Spinal cord (tissue), 10 donors: ENCODE data around the gene SRPRB. TPM values are rescaled to one million over a fixed set of nuclear protein-coding genes. Genes with fewer than 3 reads are reported as not detected.
"Not testable (repeated sequence)": the region's sequence is repeated elsewhere in the genome, so short reads cannot be mapped to it uniquely, and the experiment has no call there.

Experiments
- DNase-seq, 6 donors: peaks; one replicate each; pipeline versions ENCODE4 v3.0.0 to v3.0.0-alpha.2; 2013 to 2015; ENCODE audit warnings: low spot score in 6 of 6, low read depth in 4 of 6
- H3K27ac ChIP-seq: one replicate; pipeline ENCODE4 v1.5.1; 2013; ENCODE audit warnings: low read depth, low read length, control low read depth
- H3K27me3 ChIP-seq: one replicate; pipeline ENCODE4 v1.6.1; 2013; ENCODE audit warnings: low read length; ENCODE audit not compliant: control insufficient read depth, insufficient read depth
- H3K36me3 ChIP-seq: one replicate; pipeline ENCODE4 v1.6.1; 2013; ENCODE audit warnings: low read length; ENCODE audit not compliant: control insufficient read depth, insufficient read depth
- H3K4me1 ChIP-seq: one replicate; pipeline ENCODE4 v1.6.1; 2013; ENCODE audit warnings: low read length; ENCODE audit not compliant: control insufficient read depth, insufficient read depth
- H3K4me3 ChIP-seq: one replicate; pipeline ENCODE4 v1.5.1; 2013; ENCODE audit warnings: low read depth, low read length, control low read depth
- H3K9me3 ChIP-seq: one replicate; pipeline ENCODE4 v1.6.1; 2013; ENCODE audit warnings: low read length; ENCODE audit not compliant: control insufficient read depth, insufficient read depth
- WGBS: methylation state at CpG from one replicate; pipeline ENCODE4 v1.1.5; 2013; ENCODE audit warnings: missing lambda C conversion rate; ENCODE audit not compliant: insufficient coverage; 5-methylcytosine and 5-hydroxymethylcytosine counted together
- polyA plus RNA-seq, 2 donors: library from polyadenylated mRNA; unstranded; fragments of 120-200 nt; gene quantifications; one replicate each; pipeline ENCODE4 v1.2.1, GENCODE V29; 2013; ENCODE audit not compliant: insufficient read length in 2 of 2
- total RNA-seq, 2 donors: library from RNA; depleted of rRNA in 1 of 2; stranded (reverse); fragments of 120-200 nt in 1 of 2; fragments of >200 nt in 1 of 2; gene quantifications; one replicate each; pipeline versions ENCODE4 v1.2.3 to v1.2.4, GENCODE V29; 2013 to 2014
- donor health status: healthy.

Gene SRPRB
- total and polyA plus RNA-seq, 4 donors, result 56.1 to 74.6 (median 70.2) TPM

DNA sequence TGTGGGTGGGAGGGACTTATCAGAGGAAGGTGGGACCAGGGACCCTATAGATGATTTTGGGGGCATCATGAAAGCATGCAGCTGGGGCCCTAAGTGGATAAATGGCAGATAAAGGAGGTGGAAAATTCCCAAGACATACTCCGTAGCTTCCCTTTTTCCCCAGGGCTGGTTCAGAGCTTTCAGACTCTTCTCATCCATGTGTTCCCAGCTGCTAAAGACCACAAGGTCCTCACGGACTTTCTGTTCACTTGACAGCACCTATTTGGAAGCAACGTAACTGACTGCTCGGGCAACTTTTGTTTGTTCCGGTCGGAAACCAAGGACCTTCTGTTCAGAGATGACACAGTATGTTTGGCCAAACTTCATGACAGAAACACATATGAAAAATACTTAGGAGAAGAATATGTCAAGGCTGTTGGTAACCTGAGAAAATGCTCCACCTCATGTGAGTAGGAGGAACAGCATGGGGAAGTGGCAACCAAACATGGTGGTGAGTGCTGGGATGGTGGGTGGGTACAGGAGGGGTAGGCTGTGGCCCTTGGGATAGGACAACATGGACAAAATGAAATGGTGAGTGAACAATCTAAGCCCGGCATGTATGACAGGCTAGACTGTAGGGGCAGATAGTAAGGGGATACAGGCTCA lies 28.7 kb upstream of the SRPRB start:
- 98% methylated on average over 6 of the region's 7 CpGs for WGBS
- Histone ChIP-seq H3K4me1 (no peaks in the 10 kb centered on the region), H3K27me3 (no peaks in the 10 kb centered on the region), H3K9me3 (no peaks in the 10 kb centered on the region), H3K4me3 (no peak overlapping the region), H3K27ac (no peak overlapping the region), H3K36me3 (peaks cover 9% of the 10 kb centered on the region)
- no peak for DNase-seq

DNA sequence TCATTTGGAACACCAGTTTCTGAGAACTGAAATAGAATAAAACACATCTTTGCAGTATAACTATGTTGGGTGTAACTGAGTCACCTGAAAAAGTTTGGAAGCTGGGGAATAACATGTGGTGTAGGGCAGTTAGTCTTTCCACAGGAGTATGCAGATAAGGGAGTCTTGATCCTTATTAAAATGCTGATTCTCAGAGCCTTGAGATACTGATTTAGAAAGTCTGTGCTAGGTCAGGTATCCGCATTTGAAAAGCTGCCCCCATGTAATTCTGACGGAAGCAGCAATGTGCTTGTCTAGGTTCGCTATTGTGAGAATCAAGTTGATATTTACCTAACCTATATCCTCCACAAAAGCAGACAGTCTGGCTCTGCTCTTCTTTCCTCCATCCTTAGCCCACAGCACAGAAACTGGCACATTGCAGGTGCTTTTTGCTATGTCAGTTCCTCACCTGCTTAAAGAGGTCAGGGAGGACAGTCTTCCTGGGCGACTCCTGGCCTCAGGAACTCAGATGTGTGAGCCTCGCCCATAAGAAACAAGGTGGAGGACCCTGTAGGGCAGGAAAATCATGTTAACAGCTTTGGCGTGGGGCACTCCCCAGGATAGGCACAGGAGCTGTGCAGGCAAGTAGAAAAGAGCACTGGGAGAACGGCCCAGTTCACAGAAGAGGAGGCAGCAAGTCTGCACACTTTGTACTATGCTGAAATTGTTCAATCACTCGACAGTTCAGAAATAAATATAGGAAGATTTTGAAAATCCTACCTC lies 27.6 kb upstream of the SRPRB start:
- H3K4me1 ChIP-seq, result no peaks in the 10 kb centered on the region
- H3K36me3 ChIP-seq, result peaks cover 9% of the 10 kb centered on the region
- no peaks in the 10 kb centered on the region for H3K27me3 ChIP-seq
- H3K27ac ChIP-seq, result no peak overlapping the region
- DNase-seq, result no peak
- WGBS, result 83% methylated on average over 5 of the region's 8 CpGs
- H3K9me3 ChIP-seq, result no peaks in the 10 kb centered on the region
- H3K4me3 ChIP-seq, result no peak overlapping the region

DNA sequence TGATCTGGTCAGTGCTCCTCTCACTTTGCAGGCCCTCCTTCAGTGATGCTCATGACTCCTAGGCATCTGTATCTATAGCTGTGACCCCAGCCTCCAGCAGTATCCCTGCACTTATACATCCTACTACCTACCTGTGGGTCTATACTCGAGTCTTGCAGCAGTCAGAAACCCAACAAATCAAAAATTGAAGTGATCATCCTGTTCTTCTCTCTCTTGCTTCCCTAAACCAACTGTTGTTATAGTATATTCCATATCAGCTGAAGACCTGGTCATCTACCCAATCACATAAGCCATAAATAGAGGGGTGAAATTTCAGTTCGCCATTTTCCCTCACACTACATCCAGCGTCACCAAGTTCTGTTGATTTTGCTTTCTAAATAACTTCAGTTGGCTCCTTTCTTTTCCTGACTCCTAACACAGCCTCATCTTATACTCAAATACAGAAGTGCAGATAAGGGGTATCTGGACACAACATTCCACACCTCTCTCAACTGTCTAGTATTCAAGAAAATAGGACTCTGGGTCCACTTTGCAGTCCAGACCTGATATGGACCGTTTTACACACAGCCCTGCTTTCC lies 25.9 kb upstream of the SRPRB start:
- no peak for DNase-seq
- no peaks in the 10 kb centered on the region for H3K9me3 ChIP-seq
- no peaks in the 10 kb centered on the region for H3K4me1 ChIP-seq
- no peak overlapping the region for H3K27ac ChIP-seq
- peaks cover 7% of the 10 kb centered on the region for H3K36me3 ChIP-seq
- WGBS, result 59% methylated on average over 2 of the region's 4 CpGs
- no peaks in the 10 kb centered on the region for H3K27me3 ChIP-seq
- no peak overlapping the region for H3K4me3 ChIP-seq

DNA sequence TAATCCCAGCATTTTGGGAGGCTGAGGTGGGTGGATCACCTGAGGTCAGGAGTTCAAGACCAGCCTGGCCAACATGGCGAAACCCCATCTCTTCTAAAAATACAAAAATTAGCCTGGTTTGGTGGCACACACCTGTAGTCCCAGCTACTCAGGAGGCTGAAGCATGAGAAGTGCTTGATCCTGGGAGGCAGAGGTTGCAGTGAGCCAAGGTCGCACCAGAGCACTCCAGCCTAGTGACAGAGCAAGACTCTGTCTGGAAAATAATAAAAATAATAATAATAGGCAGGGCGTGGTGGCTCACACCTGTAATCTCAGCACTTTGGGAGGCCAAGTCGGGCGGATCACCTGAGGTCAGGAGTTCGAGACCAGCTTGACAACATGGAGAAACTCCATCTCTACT lies 24.9 kb upstream of the SRPRB start:
- not testable (repeated sequence) for H3K27me3 ChIP-seq, H3K36me3 ChIP-seq, DNase-seq, H3K4me3 ChIP-seq, H3K9me3 ChIP-seq, H3K4me1 ChIP-seq, H3K27ac ChIP-seq
- 94% methylated on average over 3 of the region's 6 CpGs for WGBS

DNA sequence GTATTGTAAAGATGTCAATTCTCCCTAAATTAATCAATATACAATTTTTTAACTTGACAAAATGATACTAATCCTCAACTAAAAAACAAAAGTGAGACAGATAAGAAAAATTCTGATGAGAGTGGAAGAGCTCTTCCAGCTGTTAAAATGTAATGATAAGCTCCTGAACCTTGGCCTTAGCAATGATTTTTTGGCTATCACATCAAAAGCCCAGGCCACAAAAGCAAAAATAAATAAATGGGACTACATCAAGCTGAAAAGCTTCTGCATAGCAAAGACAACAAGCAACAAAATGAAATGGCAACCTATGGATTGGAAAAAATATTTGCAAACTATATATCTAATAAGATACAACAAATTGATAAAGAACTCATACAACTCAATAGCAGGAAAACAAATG lies 24.0 kb upstream of the SRPRB start:
- no peaks in the 10 kb centered on the region for H3K9me3 ChIP-seq
- H3K27ac ChIP-seq, result no peak overlapping the region
- H3K4me1 ChIP-seq, result no peaks in the 10 kb centered on the region
- no peaks in the 10 kb centered on the region for H3K27me3 ChIP-seq
- H3K36me3 ChIP-seq, result no peaks in the 10 kb centered on the region
- H3K4me3 ChIP-seq, result no peak overlapping the region
- no peak for DNase-seq

DNA sequence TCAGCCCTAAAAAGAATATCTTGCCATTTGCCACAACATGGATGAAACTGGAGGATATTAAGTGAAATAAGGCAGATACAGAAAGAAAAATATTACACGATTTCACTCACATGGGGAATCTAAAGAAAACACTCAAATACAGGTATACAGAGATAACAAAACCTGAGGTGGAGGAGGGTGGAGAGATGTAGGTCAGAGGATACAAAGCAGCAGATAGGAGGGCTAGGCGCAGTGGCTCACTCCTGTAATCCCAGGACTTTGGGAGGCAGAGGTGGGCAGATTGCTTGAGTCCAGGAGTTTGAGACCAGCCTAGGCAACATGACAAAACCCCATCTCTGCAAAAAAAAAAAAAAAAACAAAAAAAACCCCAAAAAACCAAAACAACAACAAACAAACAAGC lies 23.2 kb upstream of the SRPRB start:
- Histone ChIP-seq H3K4me3 (no peak overlapping the region), H3K9me3 (no peaks in the 10 kb centered on the region), H3K36me3 (no peaks in the 10 kb centered on the region), H3K27ac (no peak overlapping the region), H3K27me3 (no peaks in the 10 kb centered on the region), H3K4me1 (no peaks in the 10 kb centered on the region)
- no peak for DNase-seq
- WGBS, result 80% methylated on average over 1 of the region's 2 CpGs

DNA sequence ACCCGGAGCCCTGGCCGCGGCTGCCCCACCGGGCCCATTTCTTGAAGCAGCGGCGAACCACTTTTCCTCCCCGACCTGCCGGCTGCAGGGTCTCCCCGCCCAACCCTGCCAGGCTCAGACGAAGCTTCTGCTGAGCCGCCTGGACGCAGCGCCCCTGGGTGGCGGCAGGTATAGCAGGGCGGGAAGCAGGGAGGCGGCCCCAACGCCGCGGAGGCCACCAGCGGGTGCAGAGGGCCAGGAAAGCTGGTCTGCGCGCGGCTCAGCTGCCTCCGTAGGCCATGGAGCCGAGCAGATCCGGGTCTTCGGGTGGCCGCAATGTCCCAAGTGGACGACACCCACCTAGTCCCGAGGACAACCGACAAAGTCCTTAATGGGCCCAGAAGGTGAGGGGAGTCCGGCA lies 21.9 kb upstream of the SRPRB start:
- no peak overlapping the region for H3K4me3 ChIP-seq
- DNase-seq, result no peak
- no peaks in the 10 kb centered on the region for H3K27me3 ChIP-seq
- H3K9me3 ChIP-seq, result no peaks in the 10 kb centered on the region
- no peaks in the 10 kb centered on the region for H3K4me1 ChIP-seq
- H3K27ac ChIP-seq, result no peak overlapping the region
- no peaks in the 10 kb centered on the region for H3K36me3 ChIP-seq
- 51% methylated on average over 31 of the region's 32 CpGs for WGBS

DNA sequence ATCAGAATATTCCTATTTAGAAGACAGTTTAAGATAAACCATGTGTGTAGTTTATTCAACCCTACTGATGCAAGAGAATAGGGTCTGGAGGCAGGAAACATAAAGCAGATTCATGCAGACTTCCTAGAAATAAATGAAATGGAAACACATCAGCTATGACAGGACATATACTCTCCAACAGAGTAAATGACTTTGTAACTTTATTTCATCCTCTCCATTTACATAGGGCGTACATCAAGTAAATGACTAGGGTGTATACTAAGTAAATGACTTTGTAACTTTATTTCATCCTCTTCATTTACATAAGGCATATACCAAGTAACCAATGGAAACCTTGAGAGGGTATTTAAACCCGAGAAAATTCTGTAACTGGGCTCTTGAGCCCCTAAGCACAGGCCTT lies 17.6 kb upstream of the SRPRB start:
- Histone ChIP-seq H3K4me1 (no peaks in the 10 kb centered on the region), H3K27ac (no peak overlapping the region), H3K27me3 (no peaks in the 10 kb centered on the region), H3K9me3 (peaks cover 11% of the 10 kb centered on the region), H3K36me3 (no peaks in the 10 kb centered on the region), H3K4me3 (no peak overlapping the region)
- WGBS, result 80% methylated on average over 1 of the region's 2 CpGs
- DNase-seq, result no peak

DNA sequence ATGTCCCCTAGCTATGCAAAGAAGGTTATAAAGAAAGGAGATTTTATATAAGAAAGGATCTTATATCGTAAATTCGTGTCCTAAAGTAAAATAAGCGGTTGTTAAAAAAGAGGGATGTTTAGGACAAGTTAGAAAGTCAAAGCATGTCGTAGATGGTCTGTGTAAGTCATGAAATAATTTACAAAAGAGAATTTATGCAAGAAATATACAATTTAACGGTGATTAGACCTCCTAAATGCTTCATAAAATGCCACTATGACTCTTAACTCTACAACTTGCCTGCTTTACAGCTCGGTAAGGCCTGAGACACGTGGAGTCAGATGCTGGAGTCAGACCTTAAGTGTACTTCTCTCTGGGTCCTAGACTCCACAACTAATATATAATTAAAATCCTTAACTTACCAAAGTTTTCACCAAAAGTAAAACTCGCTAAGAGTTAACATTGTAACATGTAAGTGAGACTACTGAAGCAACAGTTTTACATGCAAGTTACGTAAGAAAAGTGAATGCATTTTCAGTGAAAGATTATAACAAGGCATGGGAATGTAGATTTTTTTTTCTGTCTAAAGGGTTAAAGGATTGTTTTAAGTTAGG lies 13.3 kb upstream of the SRPRB start:
- Histone ChIP-seq H3K27ac (no peak overlapping the region), H3K4me1 (no peaks in the 10 kb centered on the region), H3K36me3 (no peaks in the 10 kb centered on the region), H3K9me3 (peaks cover 11% of the 10 kb centered on the region), H3K4me3 (no peak overlapping the region), H3K27me3 (no peaks in the 10 kb centered on the region)
- DNase-seq, result peak in 1 of 6 donors; percentile 4
- 60% methylated on average over 4 of the region's 9 CpGs for WGBS
